Keratinocyte (primary cell): ENCODE data around the gene NUP155. TPM values are rescaled to one million over a fixed set of nuclear protein-coding genes. Genes with fewer than 3 reads are reported as not detected.
"Not testable (repeated sequence)": the region's sequence is repeated elsewhere in the genome, so short reads cannot be mapped to it uniquely, and the experiment has no call there.

Source experiments
- DNase-seq: peaks from one replicate; pipeline ENCODE4 v3.0.0-alpha.2; 2011; ENCODE audit warnings: low read depth, missing footprints, low spot score
- FAIRE-seq: peaks from 2 replicates; lab custom pipeline; 2011; peaks lifted over from hg19 to GRCh38; lab: Jason Lieb, UNC
- H2AFZ ChIP-seq: 2 replicates; pipeline ENCODE4 v1.6.0; 2012; ENCODE audit warnings: low read length, control low read depth, inconsistent platforms; ENCODE audit not compliant: control insufficient read depth
- H3K27ac ChIP-seq: 2 replicates; pipeline ENCODE4 v1.5.1; 2011; ENCODE audit warnings: low read length; ENCODE audit not compliant: control insufficient read depth, insufficient read depth
- H3K27me3 ChIP-seq: 3 replicates; pipeline ENCODE4 v1.6.0; 2011; ENCODE audit warnings: low read length; ENCODE audit not compliant: control insufficient read depth, insufficient read depth; ENCODE audit errors: extremely low read depth
- H3K36me3 ChIP-seq, 2 experiments: 2 replicates in 1 of 2; 3 replicates in 1 of 2; pipeline ENCODE4 v1.5.1; 2011; ENCODE audit warnings: low read length in 2 of 2, mild to moderate bottlenecking in 1 of 2; ENCODE audit not compliant: control insufficient read depth in 2 of 2, insufficient read depth in 2 of 2; ENCODE audit errors: extremely low read depth in 1 of 2
- H3K4me1 ChIP-seq: 3 replicates; pipeline ENCODE4 v1.5.1; 2011; ENCODE audit warnings: low read length; ENCODE audit not compliant: control insufficient read depth, insufficient read depth; ENCODE audit errors: extremely low read depth
- H3K4me2 ChIP-seq: 3 replicates; pipeline ENCODE4 v1.6.0; 2011; ENCODE audit warnings: low read depth, low read length; ENCODE audit not compliant: control insufficient read depth, insufficient read depth; ENCODE audit errors: extremely low read depth
- H3K4me3 ChIP-seq, 3 experiments: fragments of 200-600 bp in 1 of 3; sonication (generic) in 1 of 3; 2 replicates in 2 of 3; 3 replicates in 1 of 3; pipeline ENCODE4 v1.5.1; 2011 to 2016; ENCODE audit warnings: low read length in 3 of 3, mild to moderate bottlenecking in 3 of 3, control low read depth in 2 of 3, inconsistent platforms in 1 of 3, low read depth in 1 of 3, mixed read lengths in 1 of 3, mixed run types in 1 of 3, moderate library complexity in 1 of 3; ENCODE audit not compliant: control insufficient read depth in 2 of 3, insufficient read depth in 2 of 3; ENCODE audit errors: extremely low read depth in 1 of 3
- H3K79me2 ChIP-seq: 2 replicates; pipeline ENCODE4 v1.6.0; 2012; ENCODE audit warnings: low read length; ENCODE audit not compliant: control insufficient read depth, insufficient read depth
- H3K9ac ChIP-seq: 3 replicates; pipeline ENCODE4 v1.6.0; 2011; ENCODE audit warnings: low read length; ENCODE audit not compliant: control insufficient read depth, insufficient read depth; ENCODE audit errors: extremely low read depth
- H3K9me1 ChIP-seq: 3 replicates; pipeline ENCODE4 v1.6.0; 2011; ENCODE audit warnings: low read length; ENCODE audit not compliant: control insufficient read depth, insufficient read depth; ENCODE audit errors: extremely low read depth
- H3K9me3 ChIP-seq: 2 replicates; pipeline ENCODE4 v1.5.1; 2012; ENCODE audit warnings: low read depth, low read length; ENCODE audit not compliant: control insufficient read depth
- H4K20me1 ChIP-seq: 3 replicates; pipeline ENCODE4 v1.6.0; 2011; ENCODE audit warnings: low read length; ENCODE audit not compliant: control insufficient read depth, insufficient read depth; ENCODE audit errors: extremely low read depth
- CTCF ChIP-seq, 3 experiments: IDR thresholded peaks in 1 of 3; conservative IDR thresholded peaks in 1 of 3; optimal IDR thresholded peaks in 1 of 3; 2 replicates in 2 of 3; 3 replicates in 1 of 3; pipeline versions ENCODE3 to v1.5.1; 2011; ENCODE audit warnings: low read length in 3 of 3, mild to moderate bottlenecking in 3 of 3, moderate library complexity in 2 of 3, control low read depth in 1 of 3, inconsistent platforms in 1 of 3; ENCODE audit not compliant: insufficient read depth in 2 of 3; ENCODE audit errors: extremely low read depth in 1 of 3
- EZH2 ChIP-seq: IDR thresholded peaks from one replicate; pipeline ENCODE4 v1.6.1; 2012; ENCODE audit warnings: inconsistent platforms, mild to moderate bottlenecking, low read length, moderate library complexity
- dilution Hi-C: fragments of 300-500 bp; cut with MboI; formaldehyde crosslinking; loops from one replicate; pipeline ENCODE4 v1.7.0; 2020; ENCODE audit warnings: low sequenced_read_pairs; ENCODE audit not compliant: extremely low pct_ligation_motif_present
- polyA plus RNA-seq, 5 experiments: library from polyadenylated mRNA; depleted of rRNA in 3 of 5; stranded (reverse) in 3 of 5; stranded (forward) in 1 of 5; unstranded in 1 of 5; fragments of >200 nt; gene quantifications; 1 replicate in 1 of 5; 2 replicates in 3 of 5; 3 replicates in 1 of 5; pipeline versions ENCODE4 v1.2.1 to v1.2.3, GENCODE V29; 2011 to 2012; ENCODE audit warnings: missing spikeins in 2 of 5, low read depth in 1 of 5, low replicate concordance in 1 of 5

The NUP155 gene
- polyA plus RNA-seq, 1 donor (not counting 4 experiments of a cell fraction or from before 2014, with no cell fraction given) = 20.5 TPM

GRCh38 chr5:37304888-37305287 lies 66.0 kb downstream of the NUP155 start:
- H3K9ac ChIP-seq = no peak overlapping the region
- no peak overlapping the region for H2AFZ ChIP-seq
- FAIRE-seq (no peak), DNase-seq (no peak)
- H3K27me3 ChIP-seq = no peaks in the 10 kb centered on the region
- no peaks in the 10 kb centered on the region for H3K79me2 ChIP-seq
- no peaks in the 10 kb centered on the region for H3K4me1 ChIP-seq
- H3K9me1 ChIP-seq = no peaks in the 10 kb centered on the region
- H3K9me3 ChIP-seq = no peaks in the 10 kb centered on the region
- no peak overlapping the region for H3K27ac ChIP-seq
- H3K4me2 ChIP-seq = no peak overlapping the region
- H4K20me1 ChIP-seq = no peaks in the 10 kb centered on the region
- peaks cover 17 to 19% of the 10 kb centered on the region in 2 experiments for H3K36me3 ChIP-seq
- TF ChIP-seq CTCF (optimal IDR thresholded peaks at IDR 0.05 in 1 of 3, IDR thresholded peaks at IDR 0.05 in 1 of 3, conservative IDR thresholded peaks at IDR 0.05 in 1 of 3; ENCODE audit: extremely low read depth in 1 of 3, insufficient read depth in 2 of 3, low read length in 3 of 3) (no peak), EZH2 (no peak)
- H3K4me3 ChIP-seq = no peak overlapping the region
- dilution Hi-C loops = no loop called here

- H2AFZ ChIP-seq = not testable (repeated sequence)
Measured at GRCh38 chr5:37296313-37296712, 74.6 kb downstream of the NUP155 start.

GRCh38 chr5:37283214-37283820 lies 87.6 kb downstream of the NUP155 start:
- no peak overlapping the region for H3K27ac ChIP-seq
- no peaks in the 10 kb centered on the region for H3K4me1 ChIP-seq
- FAIRE-seq (no peak), DNase-seq (no peak)
- H3K36me3 ChIP-seq = no peaks in the 10 kb centered on the region
- H3K9ac ChIP-seq = no peak overlapping the region
- H3K4me3 ChIP-seq = no peak overlapping the region
- no peaks in the 10 kb centered on the region for H3K27me3 ChIP-seq
- H3K9me3 ChIP-seq = peaks cover 2% of the 10 kb centered on the region
- no peaks in the 10 kb centered on the region for H4K20me1 ChIP-seq
- no peaks in the 10 kb centered on the region for H3K79me2 ChIP-seq
- dilution Hi-C loops = no loop called here
- H3K4me2 ChIP-seq = no peak overlapping the region
- H3K9me1 ChIP-seq = no peaks in the 10 kb centered on the region
- H2AFZ ChIP-seq = no peak overlapping the region
- TF ChIP-seq EZH2 = no peak
- no peak for TF ChIP-seq CTCF (optimal IDR thresholded peaks at IDR 0.05 in 1 of 3, IDR thresholded peaks at IDR 0.05 in 1 of 3, conservative IDR thresholded peaks at IDR 0.05 in 1 of 3; ENCODE audit: extremely low read depth in 1 of 3, insufficient read depth in 2 of 3, low read length in 3 of 3)

More at GRCh38 chr5:37296313-37296712, 74.6 kb downstream of the NUP155 start:
- H3K4me2 ChIP-seq, H3K27me3 ChIP-seq, FAIRE-seq, H3K36me3 ChIP-seq, H3K27ac ChIP-seq, H4K20me1 ChIP-seq, H3K79me2 ChIP-seq, H3K4me3 ChIP-seq, H3K9me3 ChIP-seq, DNase-seq, H3K4me1 ChIP-seq, H3K9me1 ChIP-seq, dilution Hi-C loops, H3K9ac ChIP-seq: not testable (repeated sequence)
